Activated T-helper 2 cell treated with anti-CD3 and anti-CD28 coated beads, Interferon-gamma antibody, Interleukin-2, Interleukin-4, amounts not matched to agents 10 μg/mL and 5 μg/mL and 100 μg/mL, durations not matched to agents 14 hours and 24 hours and 36 hours (primary cell): ENCODE measurements around the gene DIS3. TPM values are rescaled to one million over a fixed set of nuclear protein-coding genes. Genes with fewer than 3 reads are reported as not detected.
"Not testable (repeated sequence)": the region's sequence is repeated elsewhere in the genome, so short reads cannot be mapped to it uniquely, and the experiment has no call there.

Experiments used
- DNase-seq: peaks from one replicate; pipeline ENCODE4 v3.0.0; 2021; ENCODE audit warnings: low spot score
- H3K27ac Mint-ChIP-seq: one replicate; pipeline ENCODE4 v1.8.0; 2021; ENCODE audit warnings: mixed read lengths
- H3K27me3 Mint-ChIP-seq: one replicate; pipeline ENCODE4 v1.8.0; 2021; ENCODE audit warnings: low read depth, mixed read lengths
- H3K36me3 Mint-ChIP-seq: one replicate; pipeline ENCODE4 v1.8.0; 2021; ENCODE audit warnings: low read depth, mixed read lengths
- H3K4me1 Mint-ChIP-seq: one replicate; pipeline ENCODE4 v1.8.0; 2021; ENCODE audit warnings: low read depth, mixed read lengths
- H3K4me3 Mint-ChIP-seq: one replicate; pipeline ENCODE4 v1.8.0; 2021; ENCODE audit warnings: low read depth, mild to moderate bottlenecking, moderate library complexity, mixed read lengths
- H3K9me3 Mint-ChIP-seq: one replicate; pipeline ENCODE4 v1.8.0; 2021; ENCODE audit warnings: mixed read lengths
- intact Hi-C: fragments of 100-400 bp; cut with micrococcal nuclease; formaldehyde crosslinking; loops from one replicate; pipeline ENCODE4 v1.15.1; 2023
- total RNA-seq: library from RNA; stranded (reverse); gene quantifications from 2 replicates; pipeline ENCODE4 v1.2.3, GENCODE V29; 2022

Gene DIS3
- total RNA-seq, 1 donor from 2014 or later = 45.0 TPM

- H3K27me3 Mint-ChIP-seq, DNase-seq, H3K9me3 Mint-ChIP-seq, H3K4me3 Mint-ChIP-seq, H3K27ac Mint-ChIP-seq: not testable (repeated sequence)
- Mint-ChIP-seq H3K36me3 (peaks cover 43% of the 10 kb centered on the region), H3K4me1 (peaks cover 36% of the 10 kb centered on the region)
- intact Hi-C loops = loop anchor here (5.0 kb wide), 2 partner anchors 42 to 1348 kb away; partner anchors contain the start of gene KLF12
Observed at GRCh38 chr13:72784679-72785078, 3.0 kb upstream of the DIS3 start.

- H3K9me3 Mint-ChIP-seq = no peaks in the 10 kb centered on the region
- no peak for DNase-seq
- H3K4me1 Mint-ChIP-seq = peaks cover 44% of the 10 kb centered on the region
- peaks cover 53% of the 10 kb centered on the region for H3K36me3 Mint-ChIP-seq
- peak overlapping the region; percentile 97 for H3K27ac Mint-ChIP-seq
- peak overlapping the region; percentile 95 for H3K4me3 Mint-ChIP-seq
- intact Hi-C loops = loop anchor here (1.0 to 5.0 kb wide), 4 partner anchors 11 to 1350 kb away; partner anchors contain the start of gene KLF12
- no peaks in the 10 kb centered on the region for H3K27me3 Mint-ChIP-seq
Observed at GRCh38 chr13:72782717-72783116, 1.0 kb upstream of the DIS3 start.

DNA sequence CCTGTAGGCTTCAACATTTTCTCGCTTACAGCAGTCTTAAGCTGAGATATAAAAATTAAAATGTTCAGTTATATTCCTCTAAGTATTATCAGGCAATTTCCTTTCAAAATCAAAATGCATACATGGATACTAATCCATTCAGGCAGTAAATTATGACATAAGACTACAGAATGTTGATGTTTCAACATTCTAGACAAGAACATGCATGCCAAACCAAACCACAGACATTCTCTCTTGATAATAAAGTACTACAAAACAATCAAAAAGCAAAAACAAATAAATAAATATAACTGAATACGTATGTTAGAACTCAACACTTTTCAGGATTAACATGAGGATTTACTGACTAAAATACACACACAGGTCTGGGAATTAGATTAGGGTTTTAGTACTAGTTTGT, 7.7 kb downstream of the DIS3 start:
- Mint-ChIP-seq H3K36me3 (peaks cover 83% of the 10 kb centered on the region), H3K9me3 (no peaks in the 10 kb centered on the region), H3K27me3 (no peaks in the 10 kb centered on the region), H3K4me1 (peaks cover 20% of the 10 kb centered on the region), H3K4me3 (no peak overlapping the region), H3K27ac (no peak overlapping the region)
- no peak for DNase-seq
- intact Hi-C loops = loop anchor here (2.0 kb wide), 1 partner anchor 15 kb away; no protein-coding TSS in a partner anchor

- intact Hi-C loops = no loop called here
Observed at GRCh38 chr13:72763411-72763810, 18.3 kb downstream of the DIS3 start.

DNA sequence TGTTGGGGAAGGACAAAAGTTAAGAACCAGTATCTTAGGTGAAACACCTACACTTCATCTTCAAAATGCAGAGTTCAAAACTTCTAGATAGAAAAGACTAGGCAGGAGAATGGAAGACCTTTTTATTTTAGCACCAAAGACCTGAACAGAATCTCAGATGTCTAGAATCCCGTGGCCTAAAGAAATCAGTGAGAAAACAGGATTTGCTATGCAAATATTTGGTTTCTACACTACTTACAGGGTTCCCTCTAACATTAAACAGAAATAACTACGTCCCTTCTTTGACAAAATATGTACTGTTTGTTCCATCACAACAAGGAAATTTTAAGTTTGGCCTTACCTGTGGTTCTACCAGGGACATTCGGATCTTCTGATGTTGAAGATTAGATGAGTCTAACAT, 21.5 kb downstream of the DIS3 start:
- Mint-ChIP-seq H3K4me1 (no peaks in the 10 kb centered on the region), H3K9me3 (no peaks in the 10 kb centered on the region), H3K27ac (no peak overlapping the region), H3K36me3 (peaks cover 74% of the 10 kb centered on the region), H3K27me3 (no peaks in the 10 kb centered on the region), H3K4me3 (no peak overlapping the region)
- no peak for DNase-seq
- intact Hi-C loops = no loop called here

More at GRCh38 chr13:72763411-72763810, 18.3 kb downstream of the DIS3 start:
- Mint-ChIP-seq H3K9me3 (no peaks in the 10 kb centered on the region), H3K27ac (no peak overlapping the region), H3K4me1 (no peaks in the 10 kb centered on the region), H3K36me3 (peaks cover 83% of the 10 kb centered on the region), H3K4me3 (no peak overlapping the region), H3K27me3 (no peaks in the 10 kb centered on the region)
- DNase-seq = no peak

- no peak overlapping the region for H3K4me3 Mint-ChIP-seq
- no peaks in the 10 kb centered on the region for H3K27me3 Mint-ChIP-seq
- peaks cover 73% of the 10 kb centered on the region for H3K36me3 Mint-ChIP-seq
- DNase-seq = no peak
- peaks cover 2% of the 10 kb centered on the region for H3K4me1 Mint-ChIP-seq
- intact Hi-C loops = loop anchor here (2.0 kb wide), 1 partner anchor 17 kb away; no protein-coding TSS in a partner anchor
- H3K9me3 Mint-ChIP-seq = no peaks in the 10 kb centered on the region
- no peak overlapping the region for H3K27ac Mint-ChIP-seq
Observed at GRCh38 chr13:72757792-72758535, 23.7 kb downstream of the DIS3 start.

DNA sequence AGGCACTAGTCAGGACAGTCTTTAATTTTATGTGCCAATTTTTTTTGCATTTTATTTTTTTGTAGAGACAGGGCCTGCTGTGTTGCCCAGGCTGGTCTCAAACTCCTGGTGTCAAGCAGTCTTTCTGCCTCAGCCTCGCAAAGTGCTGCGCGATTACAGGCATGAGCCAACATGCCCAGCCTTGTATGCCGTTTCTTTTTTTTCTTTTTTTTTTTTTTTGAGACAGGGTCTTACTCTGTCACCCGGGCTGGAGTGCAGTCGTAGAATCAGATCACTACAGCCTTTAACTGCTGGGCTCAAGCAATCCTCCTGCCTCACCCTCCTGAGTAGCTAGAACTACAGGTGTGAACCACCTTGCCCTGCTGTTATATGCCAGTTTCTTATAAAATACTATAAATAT, 27.6 kb downstream of the DIS3 start:
- peaks cover 4% of the 10 kb centered on the region for H3K4me1 Mint-ChIP-seq
- H3K9me3 Mint-ChIP-seq = no peaks in the 10 kb centered on the region
- no peak overlapping the region for H3K4me3 Mint-ChIP-seq
- H3K27ac Mint-ChIP-seq = no peak overlapping the region
- intact Hi-C loops = no loop called here
- H3K27me3 Mint-ChIP-seq = no peaks in the 10 kb centered on the region
- peaks cover 80% of the 10 kb centered on the region for H3K36me3 Mint-ChIP-seq
- DNase-seq = no peak

- Mint-ChIP-seq H3K36me3 (peaks cover 87% of the 10 kb centered on the region), H3K9me3 (no peaks in the 10 kb centered on the region), H3K27ac (no peak overlapping the region), H3K4me3 (no peak overlapping the region), H3K4me1 (peaks cover 10% of the 10 kb centered on the region), H3K27me3 (no peaks in the 10 kb centered on the region)
- intact Hi-C loops = no loop called here
- DNase-seq = no peak
Observed at GRCh38 chr13:72751220-72751619, 30.5 kb downstream of the DIS3 start.

- peaks cover 26% of the 10 kb centered on the region for H3K4me1 Mint-ChIP-seq
- intact Hi-C loops = no loop called here
- H3K9me3 Mint-ChIP-seq = no peaks in the 10 kb centered on the region
- H3K27me3 Mint-ChIP-seq = no peaks in the 10 kb centered on the region
- H3K27ac Mint-ChIP-seq = peak overlapping the region; percentile 52
- no peak overlapping the region for H3K4me3 Mint-ChIP-seq
- peaks cover 76% of the 10 kb centered on the region for H3K36me3 Mint-ChIP-seq
- no peak for DNase-seq
Observed at GRCh38 chr13:72745260-72745659, 36.4 kb downstream of the DIS3 start.

DNA sequence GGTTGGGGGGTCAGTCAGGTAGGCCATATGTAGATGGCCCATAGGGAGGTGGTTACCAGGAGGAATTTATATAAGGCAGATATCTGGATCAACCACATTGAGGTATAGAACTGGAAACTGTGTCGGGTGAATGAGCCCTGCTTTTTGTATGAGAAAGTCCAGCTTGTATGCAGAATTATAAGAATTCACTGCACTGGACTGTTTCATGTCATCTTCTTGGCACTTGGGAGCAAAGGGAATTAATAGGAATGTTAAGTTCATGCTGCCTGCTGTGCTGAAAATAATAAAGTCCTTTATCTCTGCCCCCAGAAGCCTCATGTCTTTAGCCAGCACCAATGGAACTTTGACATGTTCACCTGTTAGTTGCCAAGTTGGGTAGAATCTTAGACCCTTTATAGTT, 41.7 kb downstream of the DIS3 start:
- H3K4me1 Mint-ChIP-seq = peaks cover 26% of the 10 kb centered on the region
- no peak overlapping the region for H3K4me3 Mint-ChIP-seq
- no peak overlapping the region for H3K27ac Mint-ChIP-seq
- no peaks in the 10 kb centered on the region for H3K9me3 Mint-ChIP-seq
- peaks cover 67% of the 10 kb centered on the region for H3K36me3 Mint-ChIP-seq
- no peaks in the 10 kb centered on the region for H3K27me3 Mint-ChIP-seq
- DNase-seq = no peak
- intact Hi-C loops = loop anchor here (5.0 kb wide), 1 partner anchor 42 kb away; the partner anchor contains the start of genes DIS3 and PIBF1

DNA sequence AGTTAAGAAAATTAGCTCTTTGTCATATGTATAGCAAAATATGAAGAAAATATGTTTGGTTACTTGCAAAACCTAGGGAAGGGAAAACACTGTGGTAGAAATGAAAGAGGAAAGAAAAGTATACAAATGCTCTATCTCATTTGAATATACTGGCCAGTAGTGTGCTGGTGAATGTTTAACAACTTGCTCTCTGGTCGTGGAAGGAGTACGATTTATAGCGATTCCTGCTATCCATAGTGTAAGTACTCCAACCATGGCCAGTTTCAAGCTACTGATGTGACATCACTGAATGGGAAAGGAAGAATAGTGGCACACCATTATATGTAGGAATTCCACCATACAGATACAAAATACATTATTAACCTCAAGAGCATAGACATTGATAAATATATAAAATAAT, 44.7 kb downstream of the DIS3 start:
- Mint-ChIP-seq H3K4me1 (peaks cover 31% of the 10 kb centered on the region), H3K27ac (no peak overlapping the region), H3K4me3 (no peak overlapping the region), H3K27me3 (no peaks in the 10 kb centered on the region), H3K9me3 (no peaks in the 10 kb centered on the region), H3K36me3 (peaks cover 71% of the 10 kb centered on the region)
- intact Hi-C loops = no loop called here
- DNase-seq = no peak

DNA sequence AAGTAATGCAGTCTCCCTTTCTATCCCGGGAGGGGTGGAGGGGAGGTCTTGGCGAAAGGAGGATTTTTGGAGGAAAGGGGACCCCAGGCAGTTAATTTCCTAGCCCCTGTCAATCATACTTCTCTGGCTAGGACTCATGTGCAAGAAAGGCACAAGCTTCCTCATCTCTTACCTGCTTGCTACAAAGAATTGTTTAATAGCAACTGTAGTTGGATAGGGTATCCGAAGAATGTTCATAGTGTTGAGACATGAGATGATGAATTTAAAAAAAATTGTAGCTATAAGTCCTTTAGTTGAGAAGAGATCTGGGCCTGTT, 53.5 kb downstream of the DIS3 start:
- Mint-ChIP-seq H3K4me1 (peaks cover 48% of the 10 kb centered on the region), H3K4me3 (peak overlapping the region; percentile 95), H3K27ac (peak overlapping the region; percentile 87), H3K36me3 (peaks cover 57% of the 10 kb centered on the region), H3K27me3 (no peaks in the 10 kb centered on the region), H3K9me3 (no peaks in the 10 kb centered on the region)
- intact Hi-C loops = loop anchor here (5.0 kb wide), 1 partner anchor 329 kb away; the partner anchor contains the start of gene KLF5
- no peak for DNase-seq

DNA sequence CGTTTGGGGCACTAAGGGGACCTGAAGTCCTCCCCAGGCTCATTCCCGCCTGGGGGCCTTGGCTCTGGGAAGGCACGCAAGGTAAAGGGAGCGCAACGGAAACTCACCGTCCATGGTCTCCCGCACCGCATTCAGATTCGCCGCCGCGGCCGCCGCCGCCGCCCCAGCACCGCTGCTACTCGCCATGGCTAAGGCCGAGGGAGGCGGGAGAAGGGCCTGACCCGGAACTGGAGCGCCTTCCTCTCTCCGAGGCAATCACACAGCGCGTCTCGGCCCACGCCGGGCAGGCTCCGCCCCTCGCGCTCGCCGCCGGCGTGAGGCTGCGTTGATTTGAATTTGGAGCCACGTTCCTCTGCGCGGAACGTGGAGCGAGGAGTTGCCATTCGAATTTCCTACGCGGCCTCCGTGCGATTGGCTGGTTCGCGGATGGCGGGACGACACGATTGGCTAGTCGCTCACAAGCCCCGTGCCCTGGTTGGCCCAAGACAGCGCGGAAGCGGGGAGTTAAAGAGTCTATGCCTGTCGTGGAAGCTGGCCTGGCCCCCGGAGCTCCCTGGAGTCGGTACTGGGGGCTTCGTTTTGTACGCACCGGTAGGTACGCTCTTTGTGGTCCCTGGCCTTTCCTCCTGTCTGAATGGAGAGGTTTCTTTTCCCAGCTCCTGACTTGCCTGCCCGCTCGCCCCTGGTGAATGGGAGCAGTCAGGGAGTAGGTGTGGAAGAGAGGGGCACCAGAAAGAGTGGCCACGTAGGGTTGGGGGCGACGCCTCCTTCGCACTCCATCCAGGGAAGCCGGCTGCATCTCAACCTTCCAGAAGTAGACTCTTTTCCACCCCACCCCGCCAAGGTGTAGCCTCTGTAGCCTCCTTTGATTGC, 54.0 kb downstream of the DIS3 start, which contains the start of the genes BORA and MZT1:
TSS of gene BORA (plus strand) at position 507 of the 873 bp plus-strand sequence. CDS start 1,018 bp downstream, outside the sequence.
TSS of gene MZT1 (minus strand) at position 213 of the 873 bp plus-strand sequence. CDS start at position 186, 27 bp downstream.
- H3K4me1 Mint-ChIP-seq = peaks cover 49% of the 10 kb centered on the region

More for the DNA sequence above, 54.0 kb downstream of the DIS3 start, which contains the start of the genes BORA and MZT1:
- H3K27ac Mint-ChIP-seq = peak within 1 kb of the TSS; percentile 87
- DNase-seq = peak; percentile 96
- intact Hi-C loops = loop anchor here (1.0 to 5.0 kb wide), 3 partner anchors 8 to 330 kb away; partner anchors contain the start of genes DIS3 and KLF5
- H3K27me3 Mint-ChIP-seq = no peaks in the 10 kb centered on the region
- H3K4me3 Mint-ChIP-seq = peak within 1 kb of the TSS; percentile 95
- H3K36me3 Mint-ChIP-seq = peaks cover 57% of the 10 kb centered on the region
- no peaks in the 10 kb centered on the region for H3K9me3 Mint-ChIP-seq
